DOHH2 (cell line): ENCODE measurements around the gene SMOC2.

Experiments used
- CTCF ChIP-seq: fragments of 200-600 bp; sonication (generic); IDR thresholded peaks from one replicate; pipeline ENCODE4 v1.5.1; 2014; ENCODE audit warnings: antibody characterized with exemption, mild to moderate bottlenecking, low read depth, low read length; ENCODE audit not compliant: poor library complexity, severe bottlenecking
- EZH2phosphoT487 ChIP-seq: fragments of 200-600 bp; sonication (generic); IDR thresholded peaks from 2 replicates; pipeline ENCODE4 v1.6.1; 2017; ENCODE audit warnings: borderline replicate concordance, mild to moderate bottlenecking, antibody characterized with exemption, low read length, moderate library complexity, mixed read lengths

DNA sequence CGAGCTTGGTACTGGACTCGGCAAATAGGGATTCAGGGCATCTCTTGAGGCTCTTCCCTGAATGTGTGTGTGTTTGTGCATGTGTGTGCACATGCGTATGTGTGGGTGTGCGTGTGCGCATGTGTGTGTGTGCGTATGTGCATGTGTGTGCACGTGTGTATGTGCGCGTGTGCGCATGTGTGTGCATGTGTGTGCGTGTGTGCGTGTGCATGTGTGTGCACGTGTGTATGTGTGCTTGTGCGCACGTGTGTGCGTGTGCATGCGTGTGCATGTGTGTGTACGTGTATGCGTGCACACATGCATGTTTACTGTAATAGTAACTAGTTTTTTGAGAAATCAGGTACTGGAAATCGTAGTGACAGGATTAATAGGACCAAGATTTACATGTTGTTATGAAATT is 117.7 kb downstream of the SMOC2 start:
- TF ChIP-seq CTCF: no peak
- no peak for TF ChIP-seq EZH2phosphoT487
